ENCODE results near the gene RAB5IF.

DNA sequence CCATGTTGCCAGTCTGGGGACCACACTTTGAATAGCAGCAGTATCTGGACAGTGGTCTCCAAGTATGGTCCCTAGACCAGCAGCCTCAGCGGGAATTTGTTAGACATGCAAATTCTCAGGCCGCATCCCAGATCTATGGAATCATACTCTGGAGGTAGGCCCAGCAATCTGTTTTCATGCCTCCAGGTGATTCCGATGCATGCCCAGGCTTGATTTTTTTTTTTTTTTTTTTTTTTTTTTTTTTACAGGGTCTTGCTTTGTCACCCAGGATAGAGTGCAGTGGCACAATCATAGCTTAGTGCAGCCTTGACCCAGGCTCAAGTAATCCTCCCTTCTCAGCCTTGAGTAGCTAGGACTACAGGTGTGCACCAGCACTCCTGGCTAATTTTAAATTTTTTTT, 41.1 kb downstream of the RAB5IF start:
- no peak for TF ChIP-seq GABPA (IDR thresholded peaks at IDR 0.05; ENCODE audit: low read depth)
- no peak for TF ChIP-seq EZH2 (IDR thresholded peaks at IDR 0.05; ENCODE audit: borderline replicate concordance, control insufficient read depth, low read depth, low read length)

Measured in GM12878 (cell line).